Measurements from ENCODE around the gene U2AF1L4. TPM values are rescaled to one million over a fixed set of nuclear protein-coding genes. Genes with fewer than 3 reads are reported as not detected.

The U2AF1L4 gene
- total RNA-seq, 1 donor from 2014 or later = 29.7 TPM

Other genes starting within 250 kb of the U2AF1L4 start
- not detected in 2 replicates for gene DMKN, start 231.8 kb downstream of the U2AF1L4 start, total RNA-seq
- gene SBSN, start 217.1 kb downstream of the U2AF1L4 start, total RNA-seq = not detected in 2 replicates
- not detected in 2 replicates for gene GAPDHS, start 212.0 kb downstream of the U2AF1L4 start, total RNA-seq
- 122 and 123 TPM in 2 replicates for gene TMEM147, start 199.8 kb downstream of the U2AF1L4 start, total RNA-seq
- not detected in 2 replicates for gene ATP4A, start 181.8 kb downstream of the U2AF1L4 start, total RNA-seq
- gene PMIS2, start 159.2 kb downstream of the U2AF1L4 start, total RNA-seq = not detected in 2 replicates
- 41.0 and 48.4 TPM in 2 replicates for gene HAUS5, start 132.7 kb downstream of the U2AF1L4 start, total RNA-seq
- gene RBM42, start 116.4 kb downstream of the U2AF1L4 start, total RNA-seq = 105 and 118 TPM in 2 replicates
- gene ETV2, start 103.7 kb downstream of the U2AF1L4 start, total RNA-seq = 0.98 and 1.0 TPM in 2 replicates
- gene COX6B1, start 97.1 kb downstream of the U2AF1L4 start, total RNA-seq = 434 and 451 TPM in 2 replicates
- gene UPK1A, start 78.9 kb downstream of the U2AF1L4 start, total RNA-seq = 0.41 and 0.51 TPM in 2 replicates
- 126 TPM in 2 replicates for gene ZBTB32, start 40.9 kb downstream of the U2AF1L4 start, total RNA-seq
- gene KMT2B, start 27.4 kb downstream of the U2AF1L4 start, total RNA-seq = 61.9 and 65.2 TPM in 2 replicates
- 105 and 106 TPM in 2 replicates for gene IGFLR1, start 3.0 kb downstream of the U2AF1L4 start, total RNA-seq
- 50.6 and 54.6 TPM in 2 replicates for gene PSENEN, start 233 bp upstream of the U2AF1L4 start, total RNA-seq
- gene LIN37, start 3.2 kb upstream of the U2AF1L4 start, total RNA-seq = 9.3 and 9.8 TPM in 2 replicates
- gene HSPB6, start 11.6 kb upstream of the U2AF1L4 start, total RNA-seq = 0.78 TPM in 1 of 2 replicates, not detected in the other
- 39.5 and 45.1 TPM in 2 replicates for gene PROSER3, start 12.8 kb upstream of the U2AF1L4 start, total RNA-seq
- gene ARHGAP33, start 30.1 kb upstream of the U2AF1L4 start, total RNA-seq = 24.5 and 25.8 TPM in 2 replicates
- not detected in 2 replicates for gene PRODH2, start 67.4 kb upstream of the U2AF1L4 start, total RNA-seq
- gene NPHS1, start 107.1 kb upstream of the U2AF1L4 start, total RNA-seq = 0.05 TPM in 1 of 2 replicates, not detected in the other
- gene KIRREL2, start 111.5 kb upstream of the U2AF1L4 start, total RNA-seq = 1.7 TPM in 2 replicates
- gene APLP1, start 123.2 kb upstream of the U2AF1L4 start, total RNA-seq = 2.3 and 2.4 TPM in 2 replicates
- gene NFKBID, start 155.1 kb upstream of the U2AF1L4 start, total RNA-seq = 163 and 164 TPM in 2 replicates
- 58.5 and 62.2 TPM in 2 replicates for gene HCST, start 157.1 kb upstream of the U2AF1L4 start, total RNA-seq
- not detected in 2 replicates for gene TYROBP, start 162.9 kb upstream of the U2AF1L4 start, total RNA-seq
- 11.6 and 13.6 TPM in 2 replicates for gene LRFN3, start 191.0 kb upstream of the U2AF1L4 start, total RNA-seq
- gene SDHAF1, start 249.8 kb upstream of the U2AF1L4 start, total RNA-seq = 21.2 and 24.5 TPM in 2 replicates